Astrocyte (in vitro differentiated cells and primary cell): ENCODE results near the gene SULF2. TPM values are rescaled to one million over a fixed set of nuclear protein-coding genes. Genes with fewer than 3 reads are reported as not detected.

ENCODE experiments used
- DNase-seq: peaks from one replicate; pipeline ENCODE4 v3.0.0-alpha.2; 2010; ENCODE audit warnings: low read depth
- FAIRE-seq: peaks from 2 replicates; lab custom pipeline; 2011; peaks lifted over from hg19 to GRCh38; lab: Jason Lieb, UNC
- H2AFZ ChIP-seq: 2 replicates; pipeline ENCODE4 v1.6.0; 2012; ENCODE audit warnings: low read depth, low read length, inconsistent platforms
- H3K27ac ChIP-seq: 2 replicates; pipeline ENCODE4 v1.5.1; 2011; ENCODE audit warnings: low read depth, low read length, inconsistent platforms
- H3K27me3 ChIP-seq: 2 replicates; pipeline ENCODE4 v1.6.0; 2011; ENCODE audit warnings: low read length, inconsistent platforms; ENCODE audit not compliant: insufficient read depth
- H3K36me3 ChIP-seq: 2 replicates; pipeline ENCODE4 v1.5.1; 2011; ENCODE audit warnings: low read length, inconsistent platforms; ENCODE audit not compliant: insufficient read depth
- H3K4me1 ChIP-seq: 2 replicates; pipeline ENCODE4 v1.5.1; 2011; ENCODE audit warnings: low read length, inconsistent platforms; ENCODE audit not compliant: insufficient read depth
- H3K4me2 ChIP-seq: 2 replicates; pipeline ENCODE4 v1.6.0; 2012; ENCODE audit warnings: low read length, inconsistent platforms
- H3K4me3 ChIP-seq: 2 replicates; pipeline ENCODE4 v1.5.1; 2011; ENCODE audit warnings: low read depth, mild to moderate bottlenecking, low read length, inconsistent platforms; ENCODE audit not compliant: insufficient read depth
- H3K79me2 ChIP-seq: 2 replicates; pipeline ENCODE4 v1.6.0; 2012; ENCODE audit warnings: mild to moderate bottlenecking, low read length, inconsistent platforms; ENCODE audit not compliant: insufficient read depth
- H3K9ac ChIP-seq: 2 replicates; pipeline ENCODE4 v1.6.0; 2012; ENCODE audit warnings: mild to moderate bottlenecking, low read length, inconsistent platforms
- H3K9me3 ChIP-seq: 2 replicates; pipeline ENCODE4 v1.5.1; 2012; ENCODE audit warnings: low read depth, mild to moderate bottlenecking, low read length, inconsistent platforms; ENCODE audit not compliant: insufficient read depth
- H4K20me1 ChIP-seq: 2 replicates; pipeline ENCODE4 v1.6.0; 2012; ENCODE audit warnings: low read length, inconsistent platforms; ENCODE audit not compliant: insufficient read depth
- H3K27ac Mint-ChIP-seq: one replicate; pipeline ENCODE4 v1.8.0; 2021; ENCODE audit warnings: mild to moderate bottlenecking, mixed read lengths; ENCODE audit not compliant: unreplicated experiment
- H3K27me3 Mint-ChIP-seq: one replicate; pipeline ENCODE4 v1.8.0; 2021; ENCODE audit warnings: low read depth, mixed read lengths; ENCODE audit not compliant: unreplicated experiment
- H3K36me3 Mint-ChIP-seq: one replicate; pipeline ENCODE4 v1.8.0; 2021; ENCODE audit warnings: low read depth, mixed read lengths; ENCODE audit not compliant: unreplicated experiment
- H3K4me1 Mint-ChIP-seq: one replicate; pipeline ENCODE4 v1.8.0; 2021; ENCODE audit warnings: low read depth, mixed read lengths; ENCODE audit not compliant: unreplicated experiment
- H3K4me3 Mint-ChIP-seq: one replicate; pipeline ENCODE4 v1.8.0; 2021; ENCODE audit warnings: mild to moderate bottlenecking, moderate library complexity, mixed read lengths; ENCODE audit not compliant: unreplicated experiment
- H3K9me3 Mint-ChIP-seq: one replicate; pipeline ENCODE4 v1.8.0; 2021; ENCODE audit warnings: mild to moderate bottlenecking, mixed read lengths; ENCODE audit not compliant: unreplicated experiment
- EZH2 ChIP-seq: IDR thresholded peaks from 2 replicates; pipeline ENCODE4 v1.6.1; 2012; ENCODE audit warnings: mild to moderate bottlenecking, low read length, inconsistent platforms; ENCODE audit not compliant: insufficient read depth
- total RNA-seq: library from RNA; stranded (reverse); gene quantifications from 2 replicates; pipeline ENCODE4 v1.2.1, GENCODE V29; 2021
- TF ChIP-seq, protein P1 (sequence below): IDR thresholded peaks from 2 replicates; pipeline ENCODE4 v1.5.1; 2011; ENCODE audit warnings: low read depth, mild to moderate bottlenecking, inconsistent platforms, low read length, moderate library complexity; ENCODE audit not compliant: insufficient read depth

SULF2 gene
- total RNA-seq, 1 donor from 2014 or later: 139 TPM

DNA sequence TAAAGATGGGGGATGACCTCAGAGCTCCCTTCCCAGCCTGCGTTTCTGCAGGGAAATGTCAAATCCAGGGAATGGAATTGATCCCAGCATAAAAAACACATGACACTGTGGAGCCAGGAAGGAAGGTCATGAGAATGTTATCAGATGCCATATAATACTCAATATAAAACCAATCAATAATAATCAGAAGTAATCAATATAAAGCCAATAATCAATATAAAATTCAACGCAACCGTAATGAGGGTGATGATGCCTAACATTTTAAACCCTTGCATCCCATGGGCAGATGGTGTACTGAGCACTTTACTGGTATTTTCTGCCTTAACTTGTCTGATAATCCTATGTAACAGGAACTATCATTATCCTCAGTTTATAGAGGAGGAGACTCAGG is 30.1 kb upstream of the SULF2 start:
- Histone ChIP-seq H3K27ac (no peak overlapping the region), H4K20me1 (no peaks in the 10 kb centered on the region), H3K9me3 (no peaks in the 10 kb centered on the region), H3K27me3 (peaks cover 43% of the 10 kb centered on the region), H3K36me3 (no peaks in the 10 kb centered on the region), H2AFZ (no peak overlapping the region), H3K9ac (no peak overlapping the region), H3K4me1 (no peaks in the 10 kb centered on the region), H3K4me2 (no peak overlapping the region), H3K79me2 (no peaks in the 10 kb centered on the region), H3K4me3 (no peak overlapping the region)
- Mint-ChIP-seq H3K27me3 (peaks cover 61% of the 10 kb centered on the region), H3K9me3 (peaks cover 14% of the 10 kb centered on the region), H3K36me3 (no peaks in the 10 kb centered on the region), H3K4me3 (no peak overlapping the region), H3K4me1 (no peaks in the 10 kb centered on the region), H3K27ac (peak overlapping the region; percentile 31)
- FAIRE-seq (no peak), DNase-seq (no peak)
- TF ChIP-seq EZH2: no peak
- TF ChIP-seq, protein P1, sequence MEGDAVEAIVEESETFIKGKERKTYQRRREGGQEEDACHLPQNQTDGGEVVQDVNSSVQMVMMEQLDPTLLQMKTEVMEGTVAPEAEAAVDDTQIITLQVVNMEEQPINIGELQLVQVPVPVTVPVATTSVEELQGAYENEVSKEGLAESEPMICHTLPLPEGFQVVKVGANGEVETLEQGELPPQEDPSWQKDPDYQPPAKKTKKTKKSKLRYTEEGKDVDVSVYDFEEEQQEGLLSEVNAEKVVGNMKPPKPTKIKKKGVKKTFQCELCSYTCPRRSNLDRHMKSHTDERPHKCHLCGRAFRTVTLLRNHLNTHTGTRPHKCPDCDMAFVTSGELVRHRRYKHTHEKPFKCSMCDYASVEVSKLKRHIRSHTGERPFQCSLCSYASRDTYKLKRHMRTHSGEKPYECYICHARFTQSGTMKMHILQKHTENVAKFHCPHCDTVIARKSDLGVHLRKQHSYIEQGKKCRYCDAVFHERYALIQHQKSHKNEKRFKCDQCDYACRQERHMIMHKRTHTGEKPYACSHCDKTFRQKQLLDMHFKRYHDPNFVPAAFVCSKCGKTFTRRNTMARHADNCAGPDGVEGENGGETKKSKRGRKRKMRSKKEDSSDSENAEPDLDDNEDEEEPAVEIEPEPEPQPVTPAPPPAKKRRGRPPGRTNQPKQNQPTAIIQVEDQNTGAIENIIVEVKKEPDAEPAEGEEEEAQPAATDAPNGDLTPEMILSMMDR: no peak

DNA sequence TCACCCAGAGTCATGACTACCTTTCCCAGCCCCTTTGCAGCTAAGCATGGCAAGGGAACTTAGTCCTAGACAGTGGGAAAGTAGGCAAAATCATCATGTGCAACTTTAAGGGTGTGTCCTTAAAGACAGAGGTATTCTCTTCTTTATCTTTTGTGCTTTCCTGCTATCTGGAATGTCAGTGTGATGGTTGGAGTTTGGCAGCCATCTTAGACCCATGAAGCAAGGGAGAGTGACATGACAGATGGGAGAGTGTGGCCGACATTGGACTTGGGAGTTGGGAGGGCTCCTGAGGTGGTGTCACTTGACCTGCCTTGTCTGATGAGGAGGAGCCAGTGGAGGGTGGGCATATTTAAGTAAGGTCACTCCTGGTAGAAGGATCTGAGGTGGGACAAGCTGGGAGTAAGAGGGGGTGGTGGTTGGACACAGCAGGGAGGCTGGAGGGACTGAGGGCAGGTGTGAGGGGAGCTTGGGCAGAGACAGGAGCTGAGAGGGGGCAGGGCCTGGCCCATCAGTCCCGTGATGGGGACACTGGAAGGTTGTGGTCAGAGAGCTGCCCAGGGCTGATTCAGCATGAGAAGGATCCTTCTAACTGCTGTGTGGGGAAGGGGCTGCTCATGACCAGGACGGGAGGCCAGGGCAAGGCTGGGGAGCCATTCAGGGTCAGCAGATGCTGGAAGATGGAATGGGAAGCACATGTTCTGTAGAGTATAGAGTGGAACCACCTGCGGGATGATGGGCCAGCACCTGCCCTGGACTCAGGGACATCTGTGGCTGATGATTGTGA is 29.5 kb upstream of the SULF2 start:
- FAIRE-seq: no peak
- H3K9me3 Mint-ChIP-seq: peaks cover 14% of the 10 kb centered on the region

More for the DNA sequence above, 29.5 kb upstream of the SULF2 start:
- Histone ChIP-seq H3K4me3 (no peak overlapping the region), H3K27ac (no peak overlapping the region), H3K27me3 (peaks cover 45% of the 10 kb centered on the region), H3K36me3 (no peaks in the 10 kb centered on the region), H4K20me1 (no peaks in the 10 kb centered on the region), H3K79me2 (no peaks in the 10 kb centered on the region), H3K9me3 (no peaks in the 10 kb centered on the region), H3K4me1 (no peaks in the 10 kb centered on the region), H3K9ac (no peak overlapping the region), H2AFZ (no peak overlapping the region), H3K4me2 (no peak overlapping the region)
- H3K27ac Mint-ChIP-seq: peak overlapping the region; percentile 31
- no peaks in the 10 kb centered on the region for H3K36me3 Mint-ChIP-seq
- no peak for DNase-seq
- H3K27me3 Mint-ChIP-seq: peaks cover 65% of the 10 kb centered on the region
- TF ChIP-seq, protein P1: no peak
- no peak for TF ChIP-seq EZH2
- no peak overlapping the region for H3K4me3 Mint-ChIP-seq
- H3K4me1 Mint-ChIP-seq: no peaks in the 10 kb centered on the region
